Tibial nerve (tissue), 4 donors: Measurements from ENCODE around the gene MBP.

ENCODE experiments used
- EP300 ChIP-seq, 2 donors: sonication (generic); formaldehyde crosslinking; IDR thresholded peaks; one replicate each; pipeline ENCODE4 v1.6.1; 2017; ENCODE audit warnings: antibody characterized with exemption in 2 of 2, mild to moderate bottlenecking in 1 of 2
- POLR2A ChIP-seq, 2 donors: fragments of 450-650 bp; IDR thresholded peaks; one replicate each; pipeline ENCODE4 v1.6.1; 2017; ENCODE audit warnings: antibody characterized with exemption in 2 of 2, mild to moderate bottlenecking in 2 of 2, moderate library complexity in 2 of 2
- TF ChIP-seq, protein P1 (sequence below), 5 experiments: fragments of 200-600 bp in 3 of 5; fragments of 450-650 bp in 2 of 5; sonication (generic) in 3 of 5; IDR thresholded peaks; one replicate each; pipeline ENCODE4 v1.5.1; 2016 to 2019; ENCODE audit warnings: antibody characterized with exemption in 5 of 5, mild to moderate bottlenecking in 3 of 5, moderate library complexity in 2 of 5

DNA sequence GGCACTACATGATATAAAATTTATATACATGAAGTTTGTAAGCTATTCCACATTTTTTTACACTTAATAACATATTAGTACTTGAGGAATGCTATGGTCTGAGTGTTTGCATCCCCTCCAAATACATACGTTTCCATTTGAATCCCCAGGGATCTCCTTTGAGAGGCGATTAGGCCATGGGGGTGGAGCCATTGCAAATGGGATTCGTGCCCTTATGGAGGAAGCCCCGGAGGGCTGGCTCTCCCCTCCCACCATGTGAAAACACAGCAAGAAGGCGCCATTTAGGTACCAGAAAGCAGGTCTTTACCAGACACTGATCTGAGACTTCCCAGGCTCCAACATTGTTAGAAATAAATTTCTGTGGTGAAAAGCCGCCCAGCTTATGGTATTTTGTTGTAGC lies 20.8 kb upstream of the MBP start:
- TF ChIP-seq, protein P1, sequence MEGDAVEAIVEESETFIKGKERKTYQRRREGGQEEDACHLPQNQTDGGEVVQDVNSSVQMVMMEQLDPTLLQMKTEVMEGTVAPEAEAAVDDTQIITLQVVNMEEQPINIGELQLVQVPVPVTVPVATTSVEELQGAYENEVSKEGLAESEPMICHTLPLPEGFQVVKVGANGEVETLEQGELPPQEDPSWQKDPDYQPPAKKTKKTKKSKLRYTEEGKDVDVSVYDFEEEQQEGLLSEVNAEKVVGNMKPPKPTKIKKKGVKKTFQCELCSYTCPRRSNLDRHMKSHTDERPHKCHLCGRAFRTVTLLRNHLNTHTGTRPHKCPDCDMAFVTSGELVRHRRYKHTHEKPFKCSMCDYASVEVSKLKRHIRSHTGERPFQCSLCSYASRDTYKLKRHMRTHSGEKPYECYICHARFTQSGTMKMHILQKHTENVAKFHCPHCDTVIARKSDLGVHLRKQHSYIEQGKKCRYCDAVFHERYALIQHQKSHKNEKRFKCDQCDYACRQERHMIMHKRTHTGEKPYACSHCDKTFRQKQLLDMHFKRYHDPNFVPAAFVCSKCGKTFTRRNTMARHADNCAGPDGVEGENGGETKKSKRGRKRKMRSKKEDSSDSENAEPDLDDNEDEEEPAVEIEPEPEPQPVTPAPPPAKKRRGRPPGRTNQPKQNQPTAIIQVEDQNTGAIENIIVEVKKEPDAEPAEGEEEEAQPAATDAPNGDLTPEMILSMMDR (IDR thresholded peaks at IDR 0.05), result no peak
- TF ChIP-seq POLR2A (IDR thresholded peaks at IDR 0.05) (no peak), EP300 (IDR thresholded peaks at IDR 0.05) (no peak)
